IPS DF 4.7 (cell line): ENCODE data around the gene HMOX1.

ENCODE experiments used
- DNase-seq: peaks from one replicate; pipeline ENCODE4 v3.0.0-alpha.2; 2013; ENCODE audit warnings: low spot score; ENCODE audit errors: extremely low read depth

The HMOX1 gene

DNA sequence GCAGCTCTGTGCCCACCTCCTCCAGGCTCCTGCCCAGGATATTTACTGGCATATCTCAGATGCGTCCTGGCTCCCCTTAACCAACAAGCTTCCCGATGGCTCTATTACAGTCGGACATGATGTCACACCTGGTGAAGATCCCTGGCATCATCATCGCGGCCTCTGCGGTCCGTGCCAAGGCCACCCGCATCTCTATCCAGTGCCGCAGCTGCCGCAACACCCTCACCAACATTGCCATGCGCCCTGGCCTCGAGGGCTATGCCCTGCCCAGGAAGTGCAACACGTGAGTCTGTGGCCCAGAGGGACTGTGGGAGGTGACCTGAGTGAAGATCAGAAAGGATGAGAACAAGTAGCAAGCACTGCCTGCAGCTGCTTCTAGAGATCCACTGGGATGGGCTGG lies 25.5 kb downstream of the HMOX1 start:
- no peak for DNase-seq

DNA sequence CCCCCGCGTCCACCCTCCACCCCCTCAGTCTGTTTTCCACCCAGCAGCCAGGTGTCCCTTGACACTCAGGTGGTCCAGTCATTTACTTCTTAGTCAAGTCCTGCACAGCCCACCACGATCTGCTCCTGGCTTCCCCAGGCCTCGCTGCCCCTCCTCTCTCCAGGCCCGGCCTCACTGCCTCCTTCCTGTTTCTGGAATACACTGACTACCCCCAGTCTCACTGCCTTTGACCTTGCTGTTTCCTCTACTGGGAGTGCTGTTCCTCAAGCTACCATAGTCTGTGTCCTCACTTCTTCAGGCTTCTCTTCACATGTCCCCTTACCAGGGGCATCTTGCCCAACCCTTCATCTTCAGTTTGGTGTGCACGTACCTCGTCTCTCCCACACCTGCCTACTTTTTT lies 26.5 kb downstream of the HMOX1 start:
- DNase-seq: no peak

DNA sequence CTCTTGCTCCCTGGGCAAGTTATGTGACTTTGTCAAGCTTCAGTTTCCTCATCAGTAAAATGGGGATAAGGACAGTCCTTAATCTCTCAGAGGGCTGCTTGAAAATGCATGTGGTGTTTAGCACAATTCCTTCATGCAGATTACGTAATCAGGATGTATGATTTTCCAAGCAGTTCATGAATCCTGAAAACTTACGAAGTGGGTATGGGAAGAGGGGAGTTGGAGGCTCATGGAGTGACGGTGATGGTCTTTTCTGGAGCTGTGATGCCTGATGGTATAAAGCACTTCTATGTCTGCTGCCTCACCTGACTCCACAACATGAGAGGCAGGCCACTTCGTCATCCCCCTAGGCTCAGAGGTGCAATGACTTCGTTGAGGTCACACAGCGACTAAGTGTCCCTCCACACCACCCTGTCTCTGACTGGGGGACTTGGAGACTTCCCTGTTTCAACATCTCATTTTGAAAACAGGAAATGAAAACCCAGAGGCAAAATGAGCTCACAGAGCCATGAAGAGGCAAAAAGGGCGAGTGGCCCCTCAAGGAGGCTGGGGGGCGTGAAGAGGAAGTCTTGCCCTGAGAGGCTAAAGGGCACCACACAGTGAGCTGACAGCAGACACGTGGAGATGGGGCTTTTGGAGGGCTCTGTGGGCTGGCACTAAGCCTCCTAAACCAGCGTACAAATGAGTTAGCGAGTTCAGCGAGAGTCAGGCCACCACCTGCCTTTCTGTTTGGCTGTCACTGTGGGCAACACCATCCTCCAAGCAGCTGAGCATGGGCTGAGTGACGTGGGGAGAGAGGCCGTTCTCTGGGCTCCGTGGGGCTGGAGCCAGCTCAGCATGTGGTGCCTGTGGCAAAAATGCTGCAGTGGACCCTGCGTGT lies 29.1 kb downstream of the HMOX1 start:
- DNase-seq: no peak

DNA sequence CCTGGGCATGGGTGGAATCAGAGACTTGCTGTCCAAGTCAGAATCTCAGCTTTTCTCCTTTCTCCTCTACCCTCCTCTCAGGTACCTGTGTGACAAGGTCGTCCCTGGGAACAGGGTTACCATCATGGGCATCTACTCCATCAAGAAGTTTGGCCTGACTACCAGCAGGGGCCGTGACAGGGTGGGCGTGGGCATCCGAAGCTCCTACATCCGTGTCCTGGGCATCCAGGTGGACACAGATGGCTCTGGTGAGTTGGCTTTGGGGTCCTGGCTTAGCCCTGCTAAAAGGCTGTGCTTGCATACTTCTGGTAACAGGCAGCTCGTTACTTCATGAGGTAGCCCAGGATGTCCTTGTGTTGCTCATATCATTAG lies 29.8 kb downstream of the HMOX1 start:
- DNase-seq: no peak

DNA sequence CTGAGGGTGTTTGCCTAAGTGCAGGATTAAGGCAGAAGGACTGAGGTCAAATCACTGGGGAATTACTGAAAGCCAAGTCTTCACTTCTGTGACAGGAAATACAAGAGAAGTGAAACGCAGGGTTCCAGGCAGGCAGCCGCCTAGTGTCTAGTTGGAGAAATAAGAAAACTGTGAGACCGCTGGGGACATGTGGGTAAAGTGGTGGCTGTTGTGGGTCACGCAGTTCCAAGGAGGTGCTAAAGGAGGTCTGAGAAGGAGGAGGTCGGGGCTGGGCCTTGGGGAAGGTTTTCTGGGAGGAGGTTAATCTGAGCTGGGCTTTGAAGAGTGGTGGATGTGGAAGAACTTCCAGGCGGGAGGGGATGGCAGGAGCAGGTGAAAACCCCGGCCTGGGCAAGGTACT lies 30.2 kb downstream of the HMOX1 start:
- DNase-seq: no peak

DNA sequence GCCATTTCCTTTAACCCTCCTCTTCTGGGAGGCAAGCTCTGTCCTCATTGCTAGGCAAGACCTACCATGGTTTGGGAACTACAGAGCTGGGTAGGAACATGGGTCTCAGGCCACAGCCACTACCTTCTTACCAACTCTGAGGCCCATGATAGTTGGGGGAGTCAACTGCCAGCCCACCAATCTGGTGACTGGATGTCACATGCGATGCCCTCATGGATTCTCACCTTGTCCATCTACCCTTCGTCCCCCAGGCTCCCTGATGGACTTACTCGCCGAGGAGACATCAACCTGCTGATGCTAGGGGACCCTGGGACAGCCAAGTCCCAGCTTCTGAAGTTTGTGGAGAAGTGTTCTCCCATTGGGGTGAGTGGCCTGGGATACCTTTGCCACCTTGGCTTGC lies 32.7 kb downstream of the HMOX1 start:
- DNase-seq: no peak

DNA sequence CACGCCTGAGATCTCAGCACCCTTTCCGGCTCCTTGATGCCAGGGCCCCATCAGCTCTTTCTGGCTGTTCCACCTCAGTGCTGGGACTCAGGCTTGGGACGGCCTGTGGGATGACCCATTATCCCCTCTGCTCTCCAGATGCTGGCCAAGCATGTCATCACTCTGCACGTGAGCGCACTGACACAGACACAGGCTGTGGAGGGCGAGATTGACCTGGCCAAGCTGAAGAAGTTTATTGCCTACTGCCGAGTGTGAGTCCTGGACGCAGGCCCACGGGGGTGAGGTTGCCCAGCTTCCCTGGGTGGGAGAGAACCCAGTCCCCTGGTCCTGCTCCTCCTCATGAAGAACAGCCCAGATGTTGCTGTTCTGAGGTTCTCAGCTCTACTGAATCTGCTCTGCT lies 36.7 kb downstream of the HMOX1 start:
- no peak for DNase-seq

DNA sequence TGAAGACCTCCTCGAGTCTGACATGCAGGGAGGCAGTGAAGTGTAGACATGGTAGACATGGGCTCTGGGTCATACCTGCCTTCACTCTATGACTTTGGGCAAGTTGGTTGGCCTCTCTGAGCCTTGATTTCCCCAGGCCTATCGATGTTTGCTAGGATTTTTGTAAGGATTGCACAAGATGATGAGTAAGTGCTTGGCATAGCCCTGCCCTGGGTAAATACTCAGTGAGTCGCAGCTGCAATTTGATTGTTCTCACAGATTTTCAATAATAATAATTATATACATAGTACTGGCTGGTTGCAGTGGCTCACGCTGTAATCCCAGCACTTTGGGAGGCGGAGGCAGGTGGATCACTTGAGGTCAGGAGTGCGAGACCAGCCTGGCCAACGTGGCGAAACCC lies 37.2 kb downstream of the HMOX1 start:
- no peak for DNase-seq

DNA sequence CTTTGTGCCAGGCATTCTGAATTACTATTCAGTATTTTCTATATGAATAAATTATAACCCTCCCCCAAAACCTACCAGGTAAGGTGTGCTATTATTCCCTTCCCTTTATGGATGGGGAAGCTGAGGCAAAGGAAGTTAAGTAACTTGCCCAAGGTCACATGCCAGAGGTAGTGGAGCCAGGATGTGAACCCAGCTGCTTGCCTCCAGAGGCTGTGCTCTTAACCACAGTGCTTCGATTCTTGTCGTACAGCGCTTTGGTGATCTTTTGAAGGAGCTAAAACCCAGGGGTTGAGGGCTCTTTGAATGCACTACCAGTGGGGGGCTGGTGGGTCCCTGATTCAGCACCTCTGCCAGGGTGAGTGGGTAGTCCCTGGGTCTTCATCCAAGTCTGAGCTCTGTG lies 37.8 kb downstream of the HMOX1 start:
- DNase-seq: no peak

DNA sequence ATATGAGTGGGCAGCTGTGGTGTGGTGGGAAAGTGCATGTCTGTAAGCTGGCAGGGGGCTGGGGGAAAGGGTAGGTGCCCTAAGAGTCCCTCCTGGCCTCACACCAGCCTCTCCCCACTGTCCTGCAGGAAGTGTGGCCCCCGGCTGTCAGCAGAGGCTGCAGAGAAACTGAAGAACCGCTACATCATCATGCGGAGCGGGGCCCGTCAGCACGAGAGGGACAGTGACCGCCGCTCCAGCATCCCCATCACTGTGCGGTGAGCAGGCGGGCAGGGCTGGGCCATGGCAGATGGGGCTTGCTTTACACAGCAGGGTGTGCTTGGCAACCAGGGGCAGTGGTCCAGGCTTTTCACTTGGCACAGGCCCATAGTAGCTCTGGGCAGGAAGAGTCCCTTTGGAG lies 38.9 kb downstream of the HMOX1 start:
- no peak for DNase-seq

DNA sequence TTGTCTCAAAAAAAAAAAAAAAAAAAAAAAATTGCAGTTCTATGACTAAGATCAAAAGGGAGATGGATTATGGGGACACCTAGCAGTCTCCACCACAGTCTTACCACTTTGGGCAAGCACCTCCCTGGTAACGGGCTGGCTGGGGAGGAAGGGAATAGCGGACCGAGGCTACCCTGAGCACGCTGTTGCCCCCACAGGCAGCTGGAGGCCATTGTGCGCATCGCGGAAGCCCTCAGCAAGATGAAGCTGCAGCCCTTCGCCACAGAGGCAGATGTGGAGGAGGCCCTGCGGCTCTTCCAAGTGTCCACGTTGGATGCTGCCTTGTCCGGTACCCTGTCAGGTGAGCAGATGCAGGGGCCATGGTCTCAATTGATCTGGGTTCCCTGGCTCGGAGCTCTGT lies 40.2 kb downstream of the HMOX1 start:
- DNase-seq: no peak

DNA sequence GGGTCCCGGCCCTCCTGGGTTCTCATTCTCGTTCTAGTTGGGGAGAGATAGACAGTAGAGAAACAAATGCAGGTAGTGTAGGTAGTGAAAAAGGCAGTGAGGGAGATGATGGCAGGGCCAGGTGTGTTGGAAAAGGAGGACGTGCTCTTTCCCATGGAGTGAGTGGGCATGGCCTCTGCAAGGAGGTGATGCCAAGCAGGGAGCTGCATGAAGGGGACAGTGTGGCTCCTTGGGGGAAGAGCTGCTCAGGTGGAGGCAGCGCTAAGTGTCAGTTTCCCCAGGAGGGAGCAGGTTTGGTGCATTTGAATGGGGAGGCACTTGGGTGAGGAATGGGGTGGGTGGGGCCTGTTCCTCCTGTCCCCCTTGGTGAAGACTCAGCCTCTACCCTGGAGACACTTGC lies 41.2 kb downstream of the HMOX1 start:
- DNase-seq: no peak

DNA sequence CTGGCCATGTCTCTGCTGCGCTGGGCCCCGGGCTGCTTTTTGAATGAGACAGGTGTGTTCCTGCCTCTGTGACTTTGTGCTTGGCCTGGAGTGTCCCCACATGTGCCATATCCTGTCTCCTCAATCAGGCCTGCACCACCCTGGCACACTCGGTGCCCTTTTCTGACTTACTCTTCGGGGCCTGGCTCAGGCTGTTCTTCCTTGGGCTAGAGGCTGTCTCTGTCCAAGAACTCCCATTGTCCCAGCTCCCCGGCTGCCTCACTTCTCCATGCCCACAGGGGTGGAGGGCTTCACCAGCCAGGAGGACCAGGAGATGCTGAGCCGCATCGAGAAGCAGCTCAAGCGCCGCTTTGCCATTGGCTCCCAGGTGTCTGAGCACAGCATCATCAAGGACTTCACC lies 42.0 kb downstream of the HMOX1 start:
- no peak for DNase-seq

DNA sequence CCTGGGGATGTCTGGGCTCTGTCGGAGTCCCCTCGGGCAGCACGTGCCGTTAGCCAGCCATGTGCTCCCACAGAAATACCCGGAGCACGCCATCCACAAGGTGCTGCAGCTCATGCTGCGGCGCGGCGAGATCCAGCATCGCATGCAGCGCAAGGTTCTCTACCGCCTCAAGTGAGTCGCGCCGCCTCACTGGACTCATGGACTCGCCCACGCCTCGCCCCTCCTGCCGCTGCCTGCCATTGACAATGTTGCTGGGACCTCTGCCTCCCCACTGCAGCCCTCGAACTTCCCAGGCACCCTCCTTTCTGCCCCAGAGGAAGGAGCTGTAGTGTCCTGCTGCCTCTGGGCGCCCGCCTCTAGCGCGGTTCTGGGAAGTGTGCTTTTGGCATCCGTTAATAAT lies 43.2 kb downstream of the HMOX1 start:
- DNase-seq: no peak

DNA sequence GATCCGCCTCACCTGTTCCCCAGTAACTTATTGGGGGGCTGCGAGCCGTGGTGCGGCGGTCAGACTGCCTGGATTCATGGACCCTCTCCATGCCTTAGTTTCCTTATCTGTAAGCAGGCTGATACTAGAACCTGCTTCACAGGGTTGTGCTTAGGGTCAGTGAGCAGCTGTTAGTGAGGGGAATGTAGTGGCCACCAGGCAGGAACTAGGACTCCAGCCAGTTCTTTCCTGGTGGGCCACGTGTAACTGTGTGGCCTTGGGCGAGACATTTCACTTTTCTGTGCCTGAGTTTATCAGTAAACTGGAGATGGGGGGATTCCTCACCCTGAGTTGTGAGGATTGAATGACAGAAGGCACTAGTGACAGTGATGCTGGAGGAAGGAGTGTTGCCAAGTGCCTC lies 43.9 kb downstream of the HMOX1 start:
- no peak for DNase-seq

DNA sequence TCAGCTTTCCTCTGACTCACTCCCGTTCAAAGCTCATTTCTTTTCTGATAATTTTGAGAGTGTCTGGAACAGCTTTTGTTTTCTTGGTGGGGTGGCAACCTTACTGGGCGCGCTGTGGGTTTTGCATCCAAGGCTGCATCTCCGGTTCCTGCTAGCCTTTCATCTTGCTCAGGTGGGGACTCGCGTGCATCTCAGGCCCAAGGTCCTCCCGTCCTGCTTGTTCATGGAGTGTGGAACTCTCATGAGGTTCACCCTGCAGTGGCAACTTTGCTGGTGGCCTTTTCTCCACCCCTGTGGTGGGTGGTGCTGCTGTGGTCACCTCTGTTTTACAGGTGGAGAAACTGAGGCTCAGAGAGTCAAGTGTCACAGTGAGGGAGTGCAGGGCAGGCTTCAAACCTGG lies 44.6 kb downstream of the HMOX1 start:
- DNase-seq: no peak

DNA sequence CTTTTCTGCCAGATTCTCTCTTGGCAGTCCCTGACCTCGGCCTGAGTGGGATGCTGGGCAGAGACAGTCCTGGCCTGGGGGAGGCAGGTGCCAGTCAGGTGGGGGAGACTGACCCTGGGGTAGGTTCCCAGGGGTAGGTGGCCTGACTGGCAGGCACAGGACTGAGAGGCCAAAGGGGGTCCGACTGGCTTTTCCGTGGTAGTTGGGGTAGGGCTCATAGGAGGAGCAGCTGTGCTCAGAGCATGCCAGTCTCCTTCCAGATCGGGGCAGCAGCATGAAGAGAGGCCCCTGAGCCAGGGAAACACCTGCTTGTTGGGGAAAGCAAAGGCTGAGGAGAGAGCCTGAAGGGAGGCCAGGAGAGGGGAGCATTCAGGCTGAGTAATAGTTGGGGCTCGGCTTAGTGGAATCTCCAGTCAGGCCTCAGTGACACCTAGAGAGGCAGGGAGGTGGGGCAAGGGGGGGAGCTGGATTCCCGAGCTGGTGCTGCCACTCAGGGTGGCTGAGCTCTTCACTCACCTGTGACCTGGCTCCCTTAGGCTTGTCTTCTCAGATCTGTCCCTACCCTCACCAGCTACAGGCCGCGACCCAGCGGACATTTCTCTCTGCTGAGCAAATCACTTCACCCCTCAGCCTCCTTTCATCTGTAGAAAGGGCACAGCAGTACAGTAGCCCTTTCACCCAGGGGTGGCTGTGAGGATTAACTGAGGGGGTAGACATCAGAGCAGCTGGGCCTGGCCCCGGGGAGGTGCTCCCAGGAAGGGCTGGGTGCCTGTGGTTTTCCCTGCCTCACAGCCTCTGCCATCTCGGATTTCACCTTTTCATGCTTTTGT lies 45.3 kb downstream of the HMOX1 start:
- DNase-seq: no peak

DNA sequence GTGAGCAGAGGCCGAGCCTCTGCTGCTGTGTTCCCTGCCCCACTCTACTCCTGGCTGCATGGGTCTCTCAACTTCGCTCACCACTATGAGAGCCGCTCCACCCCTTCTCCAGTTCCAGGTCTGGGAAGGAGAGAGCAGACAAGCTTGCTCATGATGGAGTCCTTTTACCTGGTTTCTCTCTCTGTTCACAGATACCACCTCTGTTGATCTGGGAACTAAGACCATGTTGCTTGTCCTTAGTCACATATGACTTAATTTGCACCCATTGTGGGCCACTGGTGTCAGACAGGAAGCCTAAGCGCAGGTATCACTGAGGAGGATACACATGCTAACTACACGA lies 45.9 kb downstream of the HMOX1 start:
- DNase-seq: no peak

DNA sequence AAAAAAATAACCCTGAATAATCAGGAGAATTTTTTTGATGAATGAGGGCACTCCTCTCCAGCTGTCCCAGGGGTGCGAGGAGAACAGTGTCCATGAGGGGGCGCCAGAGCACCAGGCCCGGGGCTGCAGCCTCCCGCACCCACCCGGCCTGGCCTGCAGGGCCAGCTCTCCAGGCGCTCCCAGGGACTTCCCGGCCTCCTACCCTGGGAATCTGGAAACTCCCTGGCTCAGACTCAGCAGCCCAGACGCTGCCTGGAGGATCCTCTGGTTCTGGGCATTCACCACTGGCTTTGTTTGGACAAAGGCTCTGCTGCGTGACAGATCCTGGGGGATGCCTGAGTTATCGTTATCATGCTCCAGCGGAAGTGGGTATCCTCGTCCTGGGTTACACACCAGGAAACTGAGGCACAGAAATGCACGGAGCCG lies 50.0 kb downstream of the HMOX1 start:
- no peak for DNase-seq

DNA sequence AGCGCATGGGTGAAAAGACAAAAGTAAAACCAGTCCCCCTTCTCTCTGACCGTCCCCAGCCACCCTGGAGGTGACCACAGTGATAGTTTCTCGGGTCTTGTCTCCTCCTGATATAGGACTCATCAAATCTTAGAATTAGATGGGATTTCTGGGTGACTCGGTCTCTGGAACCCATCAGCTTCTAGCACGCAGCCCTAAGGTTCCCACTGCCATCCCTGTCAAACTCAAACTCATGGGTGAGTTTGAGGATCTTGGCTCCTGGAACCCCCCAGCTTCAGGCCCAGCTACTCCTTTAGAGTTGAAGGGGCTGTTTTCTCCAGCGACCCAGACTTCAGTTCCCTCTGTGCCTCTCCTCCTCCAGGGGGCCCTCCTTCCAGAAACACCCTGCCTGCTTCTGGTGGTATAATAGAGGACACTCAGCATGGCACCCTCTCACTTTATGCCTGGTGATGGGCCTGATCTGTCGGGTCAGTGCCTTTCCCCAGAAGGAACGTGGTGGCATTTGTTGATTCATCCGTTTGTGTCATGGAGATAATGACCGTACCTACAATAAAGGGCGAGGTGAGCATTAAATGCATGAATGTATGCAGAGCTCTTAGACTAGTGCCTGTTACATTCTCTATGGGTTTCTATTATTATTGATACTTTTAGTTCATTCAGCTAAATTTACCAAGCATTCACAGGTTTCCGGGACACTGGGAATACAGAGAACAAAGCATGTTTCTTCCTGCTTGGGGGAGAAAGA lies 50.8 kb downstream of the HMOX1 start:
- no peak for DNase-seq

DNA sequence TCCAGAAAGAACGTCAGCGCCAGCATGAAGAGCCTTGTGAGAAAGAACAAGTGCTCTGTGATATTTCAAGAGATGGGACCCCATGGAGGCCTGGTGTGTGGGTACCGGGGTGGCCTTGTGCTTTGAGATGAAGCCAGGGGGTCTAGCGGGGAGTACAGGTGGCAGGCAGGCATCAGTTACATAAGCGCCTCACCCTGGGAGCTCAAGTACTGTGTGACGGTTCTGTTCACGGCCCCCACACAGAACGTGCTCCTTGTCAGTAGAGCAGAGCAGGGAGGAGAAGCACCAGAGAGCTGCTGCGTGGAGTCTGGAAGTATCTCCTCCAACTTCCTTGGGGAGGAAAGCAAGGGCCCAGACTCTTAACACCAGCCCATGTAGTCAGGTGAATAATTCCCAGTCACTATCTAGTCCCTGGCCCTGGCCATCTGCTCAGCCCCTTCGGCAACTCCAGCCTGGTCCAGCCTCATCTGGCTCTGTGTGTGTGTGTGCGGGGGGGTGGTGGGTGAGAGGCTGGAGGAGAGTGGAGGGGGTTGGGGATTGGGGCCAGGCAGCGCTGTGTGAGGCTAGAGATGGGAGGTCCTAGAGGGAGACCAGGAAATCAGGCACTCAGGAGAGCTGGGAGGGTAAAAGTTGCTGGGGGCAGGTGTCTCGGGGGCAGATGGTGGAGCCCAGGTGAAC lies 51.5 kb downstream of the HMOX1 start:
- DNase-seq: no peak
